Measurements from ENCODE around the gene BMP6.

- no peak for TF ChIP-seq CTCF (IDR thresholded peaks at IDR 0.05)
- no peak for TF ChIP-seq POLR2A (IDR thresholded peaks at IDR 0.05)
These were observed 44.2 kb downstream of the BMP6 start for GRCh38 chr6:7770111-7770510.

Measured in esophagus squamous epithelium (tissue), 4 donors.